SK-N-SH (cell line): ENCODE measurements around the gene RAB15.

Experiments used
- CHD2 ChIP-seq: fragments of 150-350 bp; IDR thresholded peaks from 2 replicates; pipeline ENCODE4 v1.6.1; 2018; ENCODE audit warnings: low read length; ENCODE audit not compliant: partially characterized antibody
- EZH2phosphoT487 ChIP-seq: fragments of 200-600 bp; sonication (generic); IDR thresholded peaks from 2 replicates; pipeline ENCODE4 v1.6.1; 2017; ENCODE audit warnings: low read depth, mixed run types, mild to moderate bottlenecking, antibody characterized with exemption, moderate library complexity, borderline replicate concordance
- FOXM1 ChIP-seq: IDR thresholded peaks from 2 replicates; pipeline ENCODE4 v1.4.0; 2012; ENCODE audit warnings: low read depth, mild to moderate bottlenecking
- RCOR1 ChIP-seq: fragments of 150-350 bp; IDR thresholded peaks from 2 replicates; pipeline ENCODE4 v1.6.1; 2017; ENCODE audit warnings: antibody characterized with exemption, low read length
- SMC3 ChIP-seq: IDR thresholded peaks from 2 replicates; pipeline ENCODE4 v1.6.1; 2012; ENCODE audit warnings: low read depth, low read length, improper control_type of control experiment
- TAF1 ChIP-seq: IDR thresholded peaks from 2 replicates; pipeline ENCODE4 v1.6.1; 2012; ENCODE audit warnings: low read depth, mild to moderate bottlenecking, low read length, moderate library complexity, borderline replicate concordance
- TF ChIP-seq, protein P1 (sequence below): fragments of 200-600 bp; sonication (generic); IDR thresholded peaks from 2 replicates; pipeline ENCODE4 v1.6.1; 2017; ENCODE audit warnings: antibody characterized with exemption, mild to moderate bottlenecking, moderate library complexity
- TF ChIP-seq, protein P2 (sequence below): fragments of 150-350 bp; IDR thresholded peaks from 2 replicates; pipeline ENCODE4 v1.6.1; 2016; ENCODE audit warnings: mild to moderate bottlenecking, low read depth, low read length

DNA sequence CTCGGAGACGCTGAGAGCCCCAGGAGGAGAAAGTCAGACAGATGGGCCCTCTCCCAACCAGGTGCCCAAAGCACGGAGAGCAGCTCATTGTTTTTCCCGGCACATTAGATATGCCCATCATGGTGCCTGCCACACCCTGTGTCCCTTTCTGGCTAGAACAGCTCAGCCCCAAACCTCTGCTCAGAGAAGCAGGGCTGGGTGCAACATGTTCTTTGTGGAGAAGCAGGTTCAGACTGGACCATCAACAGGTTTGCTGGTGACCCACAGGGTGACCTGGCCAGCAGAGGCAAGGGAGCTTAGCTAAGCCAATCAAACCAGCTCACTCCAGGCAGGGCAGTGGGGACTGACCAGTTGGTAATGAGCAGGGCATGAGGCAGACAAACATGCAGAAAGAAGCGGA is 13.4 kb downstream of the RAB15 start:
- TF ChIP-seq, protein P1, sequence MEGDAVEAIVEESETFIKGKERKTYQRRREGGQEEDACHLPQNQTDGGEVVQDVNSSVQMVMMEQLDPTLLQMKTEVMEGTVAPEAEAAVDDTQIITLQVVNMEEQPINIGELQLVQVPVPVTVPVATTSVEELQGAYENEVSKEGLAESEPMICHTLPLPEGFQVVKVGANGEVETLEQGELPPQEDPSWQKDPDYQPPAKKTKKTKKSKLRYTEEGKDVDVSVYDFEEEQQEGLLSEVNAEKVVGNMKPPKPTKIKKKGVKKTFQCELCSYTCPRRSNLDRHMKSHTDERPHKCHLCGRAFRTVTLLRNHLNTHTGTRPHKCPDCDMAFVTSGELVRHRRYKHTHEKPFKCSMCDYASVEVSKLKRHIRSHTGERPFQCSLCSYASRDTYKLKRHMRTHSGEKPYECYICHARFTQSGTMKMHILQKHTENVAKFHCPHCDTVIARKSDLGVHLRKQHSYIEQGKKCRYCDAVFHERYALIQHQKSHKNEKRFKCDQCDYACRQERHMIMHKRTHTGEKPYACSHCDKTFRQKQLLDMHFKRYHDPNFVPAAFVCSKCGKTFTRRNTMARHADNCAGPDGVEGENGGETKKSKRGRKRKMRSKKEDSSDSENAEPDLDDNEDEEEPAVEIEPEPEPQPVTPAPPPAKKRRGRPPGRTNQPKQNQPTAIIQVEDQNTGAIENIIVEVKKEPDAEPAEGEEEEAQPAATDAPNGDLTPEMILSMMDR = no peak
- TF ChIP-seq SMC3 (no peak), CHD2 (no peak), TAF1 (no peak), FOXM1 (no peak), EZH2phosphoT487 (no peak), RCOR1 (no peak)
- TF ChIP-seq, protein P2, sequence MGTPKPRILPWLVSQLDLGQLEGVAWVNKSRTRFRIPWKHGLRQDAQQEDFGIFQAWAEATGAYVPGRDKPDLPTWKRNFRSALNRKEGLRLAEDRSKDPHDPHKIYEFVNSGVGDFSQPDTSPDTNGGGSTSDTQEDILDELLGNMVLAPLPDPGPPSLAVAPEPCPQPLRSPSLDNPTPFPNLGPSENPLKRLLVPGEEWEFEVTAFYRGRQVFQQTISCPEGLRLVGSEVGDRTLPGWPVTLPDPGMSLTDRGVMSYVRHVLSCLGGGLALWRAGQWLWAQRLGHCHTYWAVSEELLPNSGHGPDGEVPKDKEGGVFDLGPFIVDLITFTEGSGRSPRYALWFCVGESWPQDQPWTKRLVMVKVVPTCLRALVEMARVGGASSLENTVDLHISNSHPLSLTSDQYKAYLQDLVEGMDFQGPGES = no peak
